GM10248 (cell line): Measurements from ENCODE around the gene EWSR1.

Source experiments
- CTCF ChIA-PET: fragments of 300-600 bp; sonication (Branson Sonifier 250); formaldehyde crosslinking; extraction: SDS; loops from one replicate; lab custom pipeline; 2021; ENCODE audit warnings: antibody characterized with exemption; lab: Yijun Ruan, JAX
- POLR2A ChIA-PET: fragments of 350-650 bp; sonication (Branson Sonifier 250); formaldehyde crosslinking; extraction: SDS; loops from one replicate; lab custom pipeline; 2020; ENCODE audit warnings: antibody characterized with exemption; lab: Yijun Ruan, JAX
- DNase-seq: peaks from one replicate; pipeline ENCODE4 v3.0.0; 2012; ENCODE audit errors: extremely low spot score
- TF ChIP-seq, protein P1 (sequence below): IDR thresholded peaks from 2 replicates; pipeline ENCODE4 v1.5.1; 2012; ENCODE audit warnings: mild to moderate bottlenecking, low read depth; ENCODE audit errors: extremely low read depth, missing control alignments, control extremely low read depth

Gene EWSR1

DNA sequence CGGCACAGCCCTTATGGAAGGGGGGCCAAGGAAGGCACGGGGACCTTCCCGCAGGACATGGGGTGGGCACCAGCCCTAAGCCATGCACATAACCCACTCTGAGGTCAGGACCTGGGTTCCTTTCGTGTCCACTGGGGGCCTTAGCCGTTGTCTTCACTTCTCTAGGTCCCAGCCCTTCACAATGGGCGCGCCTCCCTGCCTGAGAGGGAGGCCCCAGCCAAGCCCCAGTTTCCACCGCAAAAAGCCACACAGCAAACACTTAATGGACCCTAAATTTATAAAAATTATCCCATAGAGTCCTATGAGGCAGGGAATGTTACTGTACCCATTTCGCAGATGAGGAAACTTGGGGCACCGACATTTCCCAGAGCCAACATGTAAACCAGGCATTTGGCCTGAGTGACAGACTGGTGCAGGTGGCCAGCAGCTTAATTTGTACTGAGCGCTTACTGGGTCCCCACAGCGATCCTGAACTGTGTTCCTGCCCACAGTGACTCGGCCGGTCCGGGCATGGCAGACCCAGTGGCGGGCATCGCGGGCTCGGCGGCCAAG, 39.6 kb downstream of the EWSR1 start:
- TF ChIP-seq, protein P1, sequence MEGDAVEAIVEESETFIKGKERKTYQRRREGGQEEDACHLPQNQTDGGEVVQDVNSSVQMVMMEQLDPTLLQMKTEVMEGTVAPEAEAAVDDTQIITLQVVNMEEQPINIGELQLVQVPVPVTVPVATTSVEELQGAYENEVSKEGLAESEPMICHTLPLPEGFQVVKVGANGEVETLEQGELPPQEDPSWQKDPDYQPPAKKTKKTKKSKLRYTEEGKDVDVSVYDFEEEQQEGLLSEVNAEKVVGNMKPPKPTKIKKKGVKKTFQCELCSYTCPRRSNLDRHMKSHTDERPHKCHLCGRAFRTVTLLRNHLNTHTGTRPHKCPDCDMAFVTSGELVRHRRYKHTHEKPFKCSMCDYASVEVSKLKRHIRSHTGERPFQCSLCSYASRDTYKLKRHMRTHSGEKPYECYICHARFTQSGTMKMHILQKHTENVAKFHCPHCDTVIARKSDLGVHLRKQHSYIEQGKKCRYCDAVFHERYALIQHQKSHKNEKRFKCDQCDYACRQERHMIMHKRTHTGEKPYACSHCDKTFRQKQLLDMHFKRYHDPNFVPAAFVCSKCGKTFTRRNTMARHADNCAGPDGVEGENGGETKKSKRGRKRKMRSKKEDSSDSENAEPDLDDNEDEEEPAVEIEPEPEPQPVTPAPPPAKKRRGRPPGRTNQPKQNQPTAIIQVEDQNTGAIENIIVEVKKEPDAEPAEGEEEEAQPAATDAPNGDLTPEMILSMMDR: no peak
- ChIA-PET CTCF (interaction anchor here (0.7 to 2.5 kb wide), 2 partner anchors 17 to 21 kb away, joined by 3 to 5 read pairs; no protein-coding TSS in a partner anchor), POLR2A (no interaction called here)
- peak; percentile 27 for DNase-seq

DNA sequence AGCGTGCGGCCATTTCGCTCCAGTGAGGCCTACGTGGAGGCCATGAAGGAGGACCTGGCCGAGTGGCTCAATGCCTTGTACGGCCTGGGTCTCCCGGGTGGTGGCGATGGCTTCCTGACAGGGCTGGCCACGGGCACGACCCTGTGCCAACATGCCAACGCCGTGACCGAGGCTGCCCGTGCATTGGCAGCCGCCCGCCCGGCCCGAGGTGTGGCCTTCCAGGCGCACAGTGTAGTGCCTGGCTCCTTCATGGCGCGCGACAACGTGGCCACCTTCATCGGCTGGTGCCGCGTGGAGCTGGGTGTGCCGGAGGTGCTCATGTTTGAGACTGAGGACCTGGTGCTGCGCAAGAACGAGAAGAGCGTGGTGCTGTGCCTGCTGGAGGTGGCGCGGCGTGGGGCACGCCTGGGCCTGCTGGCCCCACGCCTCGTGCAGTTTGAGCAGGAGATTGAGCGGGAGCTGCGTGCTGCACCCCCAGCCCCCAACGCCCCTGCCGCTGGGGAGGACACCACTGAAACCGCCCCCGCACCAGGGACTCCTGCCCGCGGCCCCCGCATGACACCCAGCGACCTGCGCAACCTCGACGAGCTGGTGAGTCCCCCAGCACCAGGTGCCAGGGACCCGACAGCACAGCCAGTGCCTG, 40.2 kb downstream of the EWSR1 start:
- CTCF ChIA-PET: interaction anchor here (0.7 kb wide), 1 partner anchor 21 kb away, joined by 3 read pairs; no protein-coding TSS in a partner anchor

DNA sequence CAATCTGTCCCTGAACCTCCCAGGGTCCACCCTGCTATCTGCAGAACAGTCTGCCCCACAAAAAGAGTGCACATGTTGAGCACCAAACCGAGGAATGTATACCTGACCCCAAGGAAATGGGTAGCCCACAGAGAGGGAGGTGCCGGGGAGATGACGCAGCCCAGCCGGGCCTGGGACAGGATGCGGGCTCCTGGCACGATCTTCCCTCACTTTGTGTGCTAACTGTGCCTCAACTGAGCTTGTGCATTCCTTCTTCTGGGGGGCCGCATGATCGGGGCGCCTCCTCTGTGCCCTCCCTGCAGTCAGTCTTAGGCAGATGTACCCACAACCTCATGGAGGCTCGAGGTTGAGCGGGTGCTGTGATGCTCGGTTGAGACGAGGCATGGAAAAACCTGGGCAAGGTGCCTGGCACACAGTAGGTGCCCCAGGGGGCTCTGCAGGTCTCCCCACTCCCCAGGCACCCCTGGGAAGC, 40.8 kb downstream of the EWSR1 start:
- ChIA-PET POLR2A (no interaction called here), CTCF (no interaction called here)
- DNase-seq: peak; percentile 31
- TF ChIP-seq, protein P1: no peak

More for the DNA sequence above, 40.2 kb downstream of the EWSR1 start:
- POLR2A ChIA-PET: no interaction called here
- TF ChIP-seq, protein P1: no peak
- DNase-seq: no peak

DNA sequence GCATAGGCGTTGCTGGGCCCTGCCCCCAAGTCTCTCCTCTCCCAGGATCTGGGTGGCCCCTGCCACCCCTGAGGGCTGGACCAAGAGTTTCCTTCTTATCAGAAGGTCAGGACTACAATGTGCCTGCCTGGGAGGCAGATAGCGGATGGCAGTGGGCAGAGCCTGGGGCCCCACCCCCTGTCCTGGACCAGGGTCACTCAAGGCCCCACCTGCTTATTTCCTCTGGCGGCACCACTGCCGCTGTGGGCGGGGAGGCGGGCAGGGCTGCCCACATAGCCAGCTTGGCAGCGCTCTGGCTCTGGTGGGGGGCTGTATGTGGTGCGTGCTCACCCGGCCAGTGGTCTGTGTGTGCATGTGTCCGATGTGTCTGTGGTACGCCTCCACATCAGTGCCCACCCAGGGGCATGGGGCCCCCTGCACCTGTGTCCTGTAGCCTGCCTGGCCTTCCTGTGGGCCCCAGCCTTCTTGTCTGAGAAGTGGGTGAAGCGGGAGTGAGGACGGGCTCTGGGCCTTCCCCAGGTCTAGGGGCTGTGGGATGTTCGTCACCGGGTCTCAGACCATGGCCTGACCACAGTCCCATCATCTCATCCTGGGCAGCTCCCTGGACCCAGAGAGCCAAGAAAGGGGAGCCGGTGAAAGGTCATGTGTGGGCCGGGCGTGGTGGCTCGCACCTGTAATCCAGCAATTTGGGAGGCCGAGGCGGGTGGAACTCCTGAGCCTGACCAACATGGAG, 41.4 kb downstream of the EWSR1 start:
- DNase-seq: peak; percentile 26
- POLR2A ChIA-PET: no interaction called here
- TF ChIP-seq, protein P1: no peak
- CTCF ChIA-PET: no interaction called here

DNA sequence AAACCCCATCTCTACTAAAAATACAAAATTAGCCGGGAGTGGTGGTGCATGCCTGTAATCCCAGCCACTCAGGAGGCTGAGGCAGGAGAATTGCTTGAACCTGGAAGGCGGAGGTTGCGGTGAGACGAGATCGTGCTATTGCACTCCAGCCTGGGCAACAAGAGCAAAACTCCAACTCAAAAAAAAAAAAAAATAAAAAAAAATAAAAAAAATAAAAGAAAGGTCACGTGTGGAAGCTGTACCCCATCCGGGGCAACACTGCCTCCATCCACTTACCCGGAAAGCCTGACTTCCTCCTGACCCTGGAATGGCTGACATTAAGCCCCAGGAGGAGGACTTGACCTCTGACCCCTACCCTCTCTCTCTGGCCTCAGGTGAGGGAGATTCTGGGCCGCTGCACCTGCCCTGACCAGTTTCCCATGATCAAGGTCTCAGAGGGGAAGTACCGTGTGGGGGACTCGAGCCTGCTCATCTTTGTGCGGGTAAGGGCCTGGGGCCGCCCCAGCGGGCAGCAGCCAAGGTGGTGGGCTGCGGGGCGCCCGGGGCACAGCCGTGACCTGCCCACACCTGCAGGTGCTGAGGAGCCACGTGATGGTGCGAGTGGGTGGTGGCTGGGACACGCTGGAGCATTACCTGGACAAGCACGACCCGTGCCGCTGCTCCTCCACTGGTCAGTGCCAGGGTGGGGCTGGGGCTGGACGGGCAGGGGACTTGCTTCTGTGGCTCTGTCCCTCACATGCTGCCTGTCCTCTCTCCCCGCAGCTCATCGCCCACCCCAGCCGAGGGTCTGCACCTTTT, 42.2 kb downstream of the EWSR1 start:
- DNase-seq: peak; percentile 22
- ChIA-PET POLR2A (no interaction called here), CTCF (interaction anchor here (0.7 to 1.1 kb wide), 2 partner anchors 13 to 65 kb away, joined by 3 read pairs; no protein-coding TSS in a partner anchor)
- TF ChIP-seq, protein P1: no peak

DNA sequence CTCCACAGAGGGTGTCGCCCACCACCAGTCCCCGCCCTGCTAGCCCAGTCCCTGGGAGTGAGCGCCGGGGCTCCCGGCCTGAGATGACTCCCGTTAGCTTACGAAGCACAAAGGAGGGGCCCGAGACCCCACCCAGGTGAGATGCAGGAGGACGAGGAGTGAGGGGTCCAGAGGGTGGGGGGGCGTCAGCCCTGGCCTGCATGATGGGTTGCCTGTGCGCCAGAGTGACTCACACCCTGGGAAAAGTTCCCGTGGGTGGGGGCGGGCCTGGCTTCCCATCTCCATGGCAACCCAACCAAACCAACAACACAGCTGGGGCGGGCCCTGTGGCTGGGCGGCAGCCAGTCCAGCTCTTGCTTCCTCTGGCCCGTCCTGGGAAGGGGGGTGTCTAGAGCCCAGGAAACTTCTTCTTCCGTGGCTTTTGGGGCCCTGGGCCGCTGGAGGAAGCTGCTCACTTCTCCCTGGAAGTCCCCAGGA, 42.8 kb downstream of the EWSR1 start:
- ChIA-PET CTCF (interaction anchor here (0.7 to 1.1 kb wide), 2 partner anchors 14 to 66 kb away, joined by 3 read pairs; no protein-coding TSS in a partner anchor), POLR2A (no interaction called here)
- TF ChIP-seq, protein P1: no peak
- peak; percentile 87 for DNase-seq
